UCSD-AML1 (cell line): ENCODE results near the gene EFEMP1.
"Not testable (repeated sequence)": the region's sequence is repeated elsewhere in the genome, so short reads cannot be mapped to it uniquely, and the experiment has no call there.

Source experiments
- DNase-seq: peaks from one replicate; lab custom pipeline; 2025; ENCODE audit not compliant: unreplicated experiment; lab: John Stamatoyannopoulos, UW

The EFEMP1 gene

DNA sequence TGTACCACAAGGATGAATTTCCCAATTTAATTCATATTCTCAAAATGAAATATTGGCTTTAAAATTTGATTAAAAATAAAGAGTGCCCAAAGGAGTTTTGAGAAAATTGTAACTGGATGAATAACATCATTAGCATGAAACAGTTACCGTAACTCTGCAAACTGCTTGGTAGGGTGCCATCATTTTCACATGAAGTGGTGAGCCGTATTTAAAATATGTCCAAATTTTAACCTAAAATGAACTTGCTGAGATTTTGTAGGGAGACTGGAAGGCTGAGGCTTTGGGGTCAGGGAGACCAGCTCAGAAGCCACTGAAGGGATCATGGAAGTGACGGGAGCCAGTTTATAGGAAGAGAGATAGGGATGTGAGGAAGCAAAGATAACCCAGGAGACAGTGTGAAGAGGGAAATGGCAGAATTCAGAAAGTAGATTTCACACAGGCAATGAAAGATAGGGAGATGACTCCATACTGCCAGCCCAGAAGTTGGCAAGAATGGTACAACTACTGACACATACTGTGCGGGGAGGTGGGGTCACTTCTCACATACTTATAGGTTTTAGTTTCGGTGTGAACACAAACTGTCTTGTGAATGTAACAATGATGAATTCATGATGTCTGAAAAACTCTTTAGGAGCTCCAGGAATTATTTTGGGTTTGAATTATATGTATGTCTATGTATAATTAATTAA lies 53.8 kb downstream of the EFEMP1 start:
- DNase-seq: no peak

DNA sequence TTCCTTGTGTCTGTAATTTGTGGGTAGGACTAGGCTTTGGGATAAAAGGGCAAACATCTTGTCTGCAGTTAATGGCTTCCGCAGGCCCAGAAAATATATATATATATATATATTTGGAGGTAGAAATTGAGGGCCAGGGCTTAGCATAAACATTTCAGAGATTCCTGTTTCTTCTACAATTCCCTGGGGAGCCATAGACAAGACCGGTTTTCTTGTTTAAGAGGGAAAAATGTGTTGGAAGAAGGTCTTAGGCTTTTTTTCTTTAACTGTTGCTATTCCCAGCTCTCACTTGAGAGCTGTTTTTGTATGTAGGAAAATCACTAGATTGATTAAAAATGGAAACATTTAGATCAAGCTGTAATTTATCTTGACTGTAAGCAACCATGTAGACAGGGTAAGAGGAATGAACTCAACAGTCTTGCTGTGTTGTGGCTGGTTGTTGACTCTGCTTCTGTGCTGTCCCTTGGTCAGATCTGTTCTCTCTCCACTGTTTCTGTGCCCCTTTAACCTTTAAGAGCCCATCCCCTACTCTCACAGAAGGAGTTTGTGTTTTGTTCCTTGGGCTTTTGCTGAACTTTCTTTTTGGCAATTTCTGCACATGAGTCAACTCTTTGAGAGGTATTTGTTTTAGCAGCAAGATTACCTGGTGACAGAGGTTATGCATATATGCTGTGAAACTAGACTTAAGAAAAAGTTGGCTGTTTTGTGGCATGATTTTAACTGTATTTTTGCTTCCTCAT lies 58.3 kb downstream of the EFEMP1 start:
- no peak for DNase-seq

DNA sequence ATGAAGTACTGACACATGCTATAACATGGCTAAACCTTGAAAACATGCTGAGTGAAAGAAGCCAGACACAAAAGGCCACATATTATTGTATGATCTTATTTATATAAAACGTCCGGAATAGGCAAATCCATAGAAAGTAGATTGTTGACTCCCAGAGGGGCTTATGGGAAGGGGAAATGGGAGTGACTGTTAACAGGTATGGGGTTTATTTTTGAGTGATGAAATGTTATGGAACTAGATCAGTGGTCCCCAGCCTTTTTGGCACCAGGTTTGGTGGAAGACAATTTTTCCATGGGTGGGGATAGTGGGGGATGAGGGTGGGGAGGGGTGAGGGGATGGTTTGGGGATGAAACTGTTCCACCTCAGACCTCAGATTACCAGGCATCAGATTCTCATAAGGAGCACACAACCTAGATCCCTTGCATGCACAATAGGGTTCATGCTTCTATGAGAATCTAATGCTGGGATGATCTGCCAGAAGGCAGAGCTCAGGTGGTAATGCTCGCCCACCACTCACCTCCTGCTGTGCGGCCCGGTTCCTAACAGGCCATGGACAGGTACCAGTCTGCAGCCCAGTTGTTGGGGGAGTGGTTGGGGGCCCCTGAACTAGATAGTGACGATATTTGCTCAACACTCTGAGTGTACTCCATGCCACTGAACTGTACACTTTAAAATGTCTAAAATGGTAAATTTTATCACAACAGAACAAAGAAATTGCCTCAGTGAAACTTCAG lies 59.1 kb downstream of the EFEMP1 start:
- DNase-seq: no peak

- no peak for DNase-seq
These were observed 60.8 kb downstream of the EFEMP1 start for GRCh38 chr2:55862673-55863390.

GRCh38 chr2:55862246-55862645 lies 61.3 kb downstream of the EFEMP1 start:
- no peak for DNase-seq

- no peak for DNase-seq
These were observed 61.8 kb downstream of the EFEMP1 start for GRCh38 chr2:55861733-55862132.

- no peak for DNase-seq
These were observed 62.8 kb downstream of the EFEMP1 start for GRCh38 chr2:55860832-55861231.

DNA sequence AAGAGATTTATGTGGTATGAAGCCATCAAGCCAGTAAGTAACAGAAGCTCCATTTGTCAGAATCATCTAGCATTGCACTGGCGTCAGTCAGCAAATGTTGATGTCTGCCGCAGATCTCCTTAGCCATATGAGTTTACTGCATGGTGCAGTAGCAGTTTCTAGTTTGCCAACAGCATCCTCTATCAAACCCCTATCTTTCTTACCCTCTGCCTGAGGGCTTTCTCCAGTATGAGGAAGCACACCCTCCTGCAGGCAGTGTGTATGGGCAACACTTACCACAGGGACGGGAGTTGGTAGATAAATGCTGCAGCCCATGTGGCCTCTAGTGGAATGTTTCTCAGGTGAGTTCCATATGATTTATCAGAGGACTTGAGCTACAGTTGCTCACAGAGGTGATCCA lies 63.7 kb downstream of the EFEMP1 start:
- no peak for DNase-seq

GRCh38 chr2:55857766-55858165 lies 65.8 kb downstream of the EFEMP1 start:
- no peak for DNase-seq

- DNase-seq: no peak
These were observed 66.6 kb downstream of the EFEMP1 start for GRCh38 chr2:55856936-55857335.

GRCh38 chr2:55848096-55848495 lies 75.5 kb downstream of the EFEMP1 start:
- DNase-seq: no peak

DNA sequence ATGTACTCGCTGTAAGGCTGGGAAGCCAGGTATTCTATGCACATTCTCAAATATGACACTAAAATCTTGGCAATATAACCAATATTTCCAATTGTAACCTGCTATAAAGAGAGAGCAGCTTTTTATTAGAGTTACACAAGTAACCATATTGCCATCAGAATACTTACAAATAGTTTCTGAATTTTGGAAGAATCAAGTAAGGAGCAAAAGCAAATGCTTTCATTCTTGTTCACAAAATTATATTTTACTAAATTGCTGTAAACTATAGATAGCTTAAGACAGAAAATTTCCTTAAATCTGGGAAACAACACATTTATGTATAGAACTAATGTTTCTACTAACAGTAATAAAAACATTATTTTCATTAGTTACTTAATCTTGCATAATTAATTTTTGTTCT lies 77.2 kb downstream of the EFEMP1 start:
- no peak for DNase-seq

DNA sequence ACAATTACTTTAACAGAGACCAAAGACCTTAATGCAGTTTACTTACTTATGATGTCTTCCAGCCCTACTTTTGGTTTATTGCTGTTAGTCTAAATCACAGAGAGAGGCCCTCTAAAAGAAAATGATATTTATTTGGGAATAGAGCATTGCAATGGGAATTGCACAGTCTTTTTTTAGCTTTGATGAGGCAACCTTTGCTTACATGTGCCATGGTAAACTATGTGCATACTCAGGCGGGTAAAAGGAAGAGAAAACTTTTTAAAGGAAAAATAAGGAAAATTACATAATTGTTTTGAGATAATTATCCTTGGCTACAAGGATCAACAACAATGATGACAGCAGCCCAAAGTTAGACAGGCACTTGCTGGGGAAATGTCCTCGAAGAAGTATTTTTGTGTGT lies 78.6 kb downstream of the EFEMP1 start:
- DNase-seq: no peak

DNA sequence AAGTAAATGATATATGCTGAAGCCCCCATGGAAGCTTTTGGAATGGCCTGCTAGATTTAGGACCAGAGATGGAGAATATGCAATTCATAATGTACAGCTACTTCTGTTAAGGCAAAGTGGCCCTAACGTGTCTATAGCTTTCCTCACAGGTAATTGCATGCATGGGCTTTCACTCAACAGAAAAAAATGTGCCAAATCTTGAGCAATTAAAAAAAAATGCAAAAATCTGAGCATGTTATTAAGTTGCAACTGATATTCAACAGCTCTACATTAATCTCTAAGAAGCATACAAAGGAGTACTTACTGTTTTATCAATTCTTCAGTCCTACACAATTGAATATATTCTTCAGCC lies 79.6 kb downstream of the EFEMP1 start:
- no peak for DNase-seq

DNA sequence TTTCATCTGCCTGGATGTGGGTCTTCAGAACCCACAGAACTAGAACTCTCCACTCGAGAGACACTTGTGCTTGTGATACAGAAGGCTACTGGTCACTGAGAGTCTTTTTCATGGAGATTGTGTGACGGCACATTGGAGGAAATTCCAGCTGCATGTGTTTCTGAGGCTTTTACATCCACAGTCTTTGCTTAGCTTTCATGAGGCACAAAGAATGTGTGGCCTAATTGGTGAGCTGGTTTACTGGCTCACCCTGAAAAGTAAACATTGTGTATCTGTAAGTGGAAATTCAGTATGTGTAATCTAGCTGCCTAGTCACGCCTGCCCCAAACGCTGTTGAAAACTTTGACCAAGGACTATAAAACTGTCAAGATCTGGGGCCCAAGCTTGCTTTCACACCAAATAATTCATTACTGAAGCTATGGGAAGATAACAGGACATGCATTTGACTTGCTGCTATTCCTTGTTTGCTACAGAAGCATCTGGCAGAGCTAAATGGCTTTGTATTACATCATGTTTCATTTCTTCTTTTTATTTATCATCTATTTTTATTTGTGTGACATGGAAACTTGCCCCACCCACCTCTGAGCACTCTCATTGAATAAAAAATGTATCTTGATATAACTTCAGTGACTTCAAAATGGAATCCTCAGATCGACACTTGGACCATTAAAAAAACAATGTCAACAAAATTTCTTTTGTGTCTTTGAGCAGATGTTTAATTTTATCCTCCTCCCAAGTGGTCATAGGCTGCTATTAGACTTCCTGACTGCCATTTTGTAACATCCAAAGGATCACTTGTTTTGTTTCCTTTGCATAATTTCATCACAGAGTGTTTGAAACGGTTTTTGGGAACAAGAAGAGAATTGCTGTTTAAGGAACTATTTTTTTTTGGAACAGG lies 80.2 kb downstream of the EFEMP1 start:
- no peak for DNase-seq

- DNase-seq: no peak
These were observed 81.5 kb downstream of the EFEMP1 start for GRCh38 chr2:55842046-55842445.

DNA sequence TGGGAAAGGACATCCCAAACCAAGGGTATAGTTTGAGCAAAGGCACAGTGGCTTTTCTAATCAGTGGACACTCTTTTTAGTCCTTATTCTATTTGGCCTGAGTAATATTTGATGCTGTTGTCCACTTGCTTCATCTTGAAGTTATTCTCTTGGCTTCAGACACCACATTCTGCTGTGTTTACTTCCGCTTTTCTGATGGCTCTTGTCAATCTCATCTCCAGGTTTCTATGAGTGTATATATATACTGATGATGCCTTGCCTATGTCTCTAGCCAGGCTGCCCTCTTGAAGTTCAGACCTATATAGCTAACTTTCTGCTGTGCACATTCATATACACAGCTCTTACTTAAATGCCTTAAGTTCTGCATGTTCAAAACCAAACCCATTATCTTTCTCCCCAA lies 83.1 kb downstream of the EFEMP1 start:
- DNase-seq: no peak

DNA sequence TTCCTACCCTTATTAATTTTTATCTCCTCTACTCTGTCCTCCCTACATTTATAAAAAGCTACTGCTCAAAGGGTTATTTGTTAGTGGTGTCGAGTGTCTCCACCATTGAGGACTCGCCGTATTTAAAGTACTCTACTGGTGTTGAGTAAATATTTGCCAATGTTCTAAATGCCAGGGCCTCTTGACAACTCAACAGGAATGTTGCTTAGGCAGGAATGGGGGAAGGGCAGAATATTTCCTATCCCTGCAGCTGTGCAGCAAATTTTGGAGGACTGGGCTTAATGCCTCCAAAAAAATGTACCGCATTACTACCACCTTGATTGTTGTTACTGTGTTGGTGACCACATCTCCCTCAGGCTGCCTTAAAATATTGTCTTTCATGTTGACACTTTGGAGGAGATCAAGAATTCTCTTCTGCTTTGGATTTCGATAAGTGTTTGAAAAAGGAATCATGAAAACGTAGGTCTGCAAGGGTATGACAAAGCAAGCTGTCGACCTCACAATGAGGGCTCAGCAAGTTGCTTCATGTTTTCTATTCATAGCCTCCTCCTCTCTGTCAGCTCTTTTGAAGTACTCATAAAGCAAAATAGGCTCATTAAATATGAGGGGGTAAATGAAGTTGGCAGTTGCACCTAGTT lies 84.3 kb downstream of the EFEMP1 start:
- no peak for DNase-seq

GRCh38 chr2:55838653-55839052 lies 84.9 kb downstream of the EFEMP1 start:
- no peak for DNase-seq

GRCh38 chr2:55838117-55838516 lies 85.5 kb downstream of the EFEMP1 start:
- not testable (repeated sequence) for DNase-seq
